GM10248 (cell line): Measurements from ENCODE around the gene TWIST2.

Source experiments
- CTCF ChIA-PET: fragments of 300-600 bp; sonication (Branson Sonifier 250); formaldehyde crosslinking; extraction: SDS; loops from one replicate; lab custom pipeline; 2021; ENCODE audit warnings: antibody characterized with exemption; lab: Yijun Ruan, JAX
- POLR2A ChIA-PET: fragments of 350-650 bp; sonication (Branson Sonifier 250); formaldehyde crosslinking; extraction: SDS; loops from one replicate; lab custom pipeline; 2020; ENCODE audit warnings: antibody characterized with exemption; lab: Yijun Ruan, JAX
- DNase-seq: peaks from one replicate; pipeline ENCODE4 v3.0.0; 2012; ENCODE audit errors: extremely low spot score
- CTCF ChIP-seq: IDR thresholded peaks from 2 replicates; pipeline ENCODE4 v1.5.1; 2012; ENCODE audit warnings: mild to moderate bottlenecking, low read depth; ENCODE audit errors: extremely low read depth, missing control alignments, control extremely low read depth

Gene TWIST2

GRCh38 chr2:238913931-238914647 is 66.2 kb downstream of the TWIST2 start:
- no peak for DNase-seq
- ChIA-PET CTCF (no interaction called here), POLR2A (no interaction called here)
- TF ChIP-seq CTCF = no peak

DNA sequence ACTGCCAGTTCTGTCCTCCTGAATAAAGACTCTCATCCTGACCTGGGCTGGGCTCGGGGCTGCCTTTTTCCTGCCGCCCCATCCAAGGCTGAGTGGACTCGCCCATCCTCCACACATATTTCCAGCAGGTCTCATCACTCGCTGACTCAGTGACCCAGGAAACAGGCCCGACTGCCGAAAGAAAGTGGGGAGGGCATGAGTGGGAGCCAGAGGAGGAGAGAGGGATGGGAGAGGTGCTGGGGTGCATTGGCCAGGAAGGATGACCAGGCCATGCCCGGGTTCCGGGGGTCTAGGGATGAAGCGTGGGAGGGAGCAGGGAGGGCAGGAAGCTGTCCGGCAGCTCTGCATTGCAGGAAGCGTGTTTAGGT is 66.7 kb downstream of the TWIST2 start:
- DNase-seq = no peak
- POLR2A ChIA-PET = no interaction called here
- TF ChIP-seq CTCF = no peak
- CTCF ChIA-PET = no interaction called here

- POLR2A ChIA-PET = no interaction called here
These were observed 67.3 kb downstream of the TWIST2 start for GRCh38 chr2:238915196-238915595.

GRCh38 chr2:238915596-238915995 is 67.7 kb downstream of the TWIST2 start:
- no peak for DNase-seq
- CTCF ChIA-PET = no interaction called here

More at GRCh38 chr2:238915196-238915595, 67.3 kb downstream of the TWIST2 start:
- no peak for TF ChIP-seq CTCF
- CTCF ChIA-PET = no interaction called here
- no peak for DNase-seq

GRCh38 chr2:238916176-238916874 is 68.4 kb downstream of the TWIST2 start:
- TF ChIP-seq CTCF = no peak
- ChIA-PET CTCF (no interaction called here), POLR2A (no interaction called here)
- DNase-seq = no peak

More at GRCh38 chr2:238915596-238915995, 67.7 kb downstream of the TWIST2 start:
- no peak for TF ChIP-seq CTCF
- POLR2A ChIA-PET = no interaction called here

- no peak for DNase-seq
- CTCF ChIA-PET = interaction anchor here (1.5 kb wide), 1 partner anchor 12 kb away, joined by 3 read pairs; no protein-coding TSS in a partner anchor
- POLR2A ChIA-PET = no interaction called here
- no peak for TF ChIP-seq CTCF
These were observed 69.1 kb downstream of the TWIST2 start for GRCh38 chr2:238916875-238917590.
